HFF-Myc (cell line): Measurements from ENCODE around the gene IL5RA.

Experiments
- DNase-seq: peaks from one replicate; pipeline ENCODE4 v3.0.0-alpha.2; 2011; ENCODE audit warnings: low read depth; ENCODE audit errors: extremely low read depth
- H3K4me3 ChIP-seq: replicated peaks from 2 replicates; pipeline ENCODE4 v1.5.1; 2011; ENCODE audit warnings: low read depth, mild to moderate bottlenecking, control low read depth, low read length
- TF ChIP-seq, protein P1 (sequence below): IDR thresholded peaks from 2 replicates; pipeline ENCODE4 v1.5.1; 2012; ENCODE audit warnings: mild to moderate bottlenecking, low read depth, low read length, control low read depth; ENCODE audit errors: missing control alignments

IL5RA gene

DNA sequence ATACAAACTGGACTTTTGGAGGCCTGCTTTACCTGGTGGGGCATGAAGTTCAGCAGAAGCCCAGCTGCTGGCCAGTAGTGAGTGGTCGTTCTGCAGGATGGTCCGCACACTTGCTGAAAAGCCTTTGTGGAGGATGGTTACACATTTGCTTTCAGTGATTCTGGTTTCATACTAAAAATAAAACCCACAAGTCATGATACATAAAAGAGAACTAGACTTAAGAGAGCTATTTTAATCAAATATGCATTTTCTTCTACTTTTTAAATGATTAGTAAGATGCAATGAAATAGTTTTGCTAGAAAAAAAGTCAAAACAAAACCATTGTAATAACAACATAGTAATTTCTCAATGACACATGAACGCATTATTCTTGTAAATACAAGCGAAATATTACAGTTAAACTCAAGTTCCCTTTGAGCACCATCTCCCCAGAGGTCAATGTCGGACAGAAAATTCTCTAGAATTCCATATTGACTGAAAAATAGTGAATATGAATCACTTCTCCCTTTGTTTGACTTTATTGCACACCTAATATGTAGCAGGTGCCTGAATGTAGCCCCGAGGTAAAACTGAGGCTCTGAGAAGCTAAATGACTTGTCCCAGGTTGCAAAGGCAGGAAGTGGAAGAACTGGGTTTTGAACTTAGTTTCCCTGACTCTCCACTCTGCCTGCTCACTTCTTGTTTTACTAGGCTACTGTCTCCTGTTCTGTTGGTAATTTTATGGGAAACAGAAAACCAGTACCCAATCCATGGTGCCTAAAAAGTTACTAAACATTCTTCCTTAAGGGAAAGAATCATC lies 8.3 kb downstream of the IL5RA start:
- DNase-seq, result no peak
- H3K4me3 ChIP-seq, result no peak overlapping the region
- TF ChIP-seq, protein P1, sequence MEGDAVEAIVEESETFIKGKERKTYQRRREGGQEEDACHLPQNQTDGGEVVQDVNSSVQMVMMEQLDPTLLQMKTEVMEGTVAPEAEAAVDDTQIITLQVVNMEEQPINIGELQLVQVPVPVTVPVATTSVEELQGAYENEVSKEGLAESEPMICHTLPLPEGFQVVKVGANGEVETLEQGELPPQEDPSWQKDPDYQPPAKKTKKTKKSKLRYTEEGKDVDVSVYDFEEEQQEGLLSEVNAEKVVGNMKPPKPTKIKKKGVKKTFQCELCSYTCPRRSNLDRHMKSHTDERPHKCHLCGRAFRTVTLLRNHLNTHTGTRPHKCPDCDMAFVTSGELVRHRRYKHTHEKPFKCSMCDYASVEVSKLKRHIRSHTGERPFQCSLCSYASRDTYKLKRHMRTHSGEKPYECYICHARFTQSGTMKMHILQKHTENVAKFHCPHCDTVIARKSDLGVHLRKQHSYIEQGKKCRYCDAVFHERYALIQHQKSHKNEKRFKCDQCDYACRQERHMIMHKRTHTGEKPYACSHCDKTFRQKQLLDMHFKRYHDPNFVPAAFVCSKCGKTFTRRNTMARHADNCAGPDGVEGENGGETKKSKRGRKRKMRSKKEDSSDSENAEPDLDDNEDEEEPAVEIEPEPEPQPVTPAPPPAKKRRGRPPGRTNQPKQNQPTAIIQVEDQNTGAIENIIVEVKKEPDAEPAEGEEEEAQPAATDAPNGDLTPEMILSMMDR, result no peak

DNA sequence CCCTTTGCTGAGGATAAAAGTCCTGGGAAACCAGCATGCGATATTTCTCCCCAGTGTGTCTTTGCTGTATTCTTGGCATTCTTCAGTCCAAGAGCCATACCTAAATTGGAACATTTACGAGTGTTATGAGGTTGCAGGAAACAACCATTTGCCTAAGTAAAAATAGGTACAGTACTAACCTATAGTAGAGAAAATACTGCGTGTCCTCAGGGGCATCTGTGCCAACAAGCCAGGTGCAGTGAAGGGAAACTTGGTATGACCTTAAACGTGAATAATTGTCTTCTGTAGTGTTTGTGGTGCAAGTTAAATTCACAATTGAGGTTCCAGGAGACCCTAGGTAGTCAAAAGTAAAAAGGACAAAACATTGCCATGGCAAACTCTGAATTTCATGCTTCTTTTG lies 12.2 kb downstream of the IL5RA start:
- TF ChIP-seq, protein P1, result no peak
- DNase-seq, result no peak
- no peak overlapping the region for H3K4me3 ChIP-seq

DNA sequence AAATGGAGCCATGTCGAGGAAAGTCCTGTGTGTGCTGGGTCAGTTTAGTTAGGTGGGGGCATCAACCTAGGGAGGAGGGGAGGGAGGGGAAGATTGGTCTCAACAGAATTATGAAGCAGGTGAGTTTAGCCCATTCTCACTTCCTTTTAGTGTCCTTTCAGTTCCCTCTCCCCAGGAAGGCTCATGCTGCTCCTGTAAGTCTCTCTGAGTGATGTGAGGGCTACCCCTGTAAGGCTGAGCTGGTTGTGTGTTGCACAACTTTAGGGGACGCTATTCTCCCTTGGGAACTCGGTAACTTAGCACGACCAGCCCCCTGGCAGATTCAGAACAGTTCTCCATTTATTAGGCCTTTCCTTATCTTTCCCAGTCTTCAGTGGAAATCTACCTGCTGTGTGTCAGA lies 21.2 kb downstream of the IL5RA start:
- H3K4me3 ChIP-seq, result no peak overlapping the region
- no peak for DNase-seq

DNA sequence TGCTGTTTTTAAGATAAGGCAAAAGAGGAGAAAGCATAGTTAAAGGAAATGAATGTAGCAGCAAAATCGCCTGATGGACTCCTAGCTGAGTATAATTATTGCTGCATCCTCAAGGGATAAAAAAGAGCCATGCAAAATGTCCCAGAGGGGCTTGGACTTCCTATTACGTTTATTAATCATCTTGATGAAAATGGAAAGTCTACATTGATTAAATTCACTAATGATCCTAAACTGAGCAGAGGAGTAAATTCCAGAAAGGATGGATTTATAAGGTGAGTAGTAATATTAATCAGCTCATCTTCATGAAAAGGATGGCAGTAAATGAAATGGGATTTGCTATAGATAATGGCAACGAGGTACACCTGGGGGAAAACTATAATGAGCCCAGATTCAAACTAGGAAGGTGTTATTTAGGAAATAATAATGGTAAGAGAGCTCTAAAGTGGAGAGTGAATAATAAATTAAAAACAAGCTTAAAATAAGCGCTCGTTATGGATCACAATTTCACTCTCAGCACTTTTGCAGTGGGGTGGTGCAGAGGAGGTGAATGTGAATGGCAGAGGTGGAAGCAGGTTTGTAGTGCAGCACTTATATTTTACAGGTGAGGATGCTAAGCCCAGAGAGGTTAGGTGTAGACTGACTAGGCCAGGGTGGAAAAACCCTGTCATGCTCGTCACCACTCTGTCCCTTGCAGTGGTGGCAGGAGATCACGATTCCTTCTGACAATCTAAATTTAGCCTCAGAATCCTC lies 22.3 kb downstream of the IL5RA start:
- TF ChIP-seq, protein P1, result no peak
- H3K4me3 ChIP-seq, result no peak overlapping the region
- DNase-seq, result no peak

More for the DNA sequence above, 21.2 kb downstream of the IL5RA start:
- TF ChIP-seq, protein P1, result no peak

DNA sequence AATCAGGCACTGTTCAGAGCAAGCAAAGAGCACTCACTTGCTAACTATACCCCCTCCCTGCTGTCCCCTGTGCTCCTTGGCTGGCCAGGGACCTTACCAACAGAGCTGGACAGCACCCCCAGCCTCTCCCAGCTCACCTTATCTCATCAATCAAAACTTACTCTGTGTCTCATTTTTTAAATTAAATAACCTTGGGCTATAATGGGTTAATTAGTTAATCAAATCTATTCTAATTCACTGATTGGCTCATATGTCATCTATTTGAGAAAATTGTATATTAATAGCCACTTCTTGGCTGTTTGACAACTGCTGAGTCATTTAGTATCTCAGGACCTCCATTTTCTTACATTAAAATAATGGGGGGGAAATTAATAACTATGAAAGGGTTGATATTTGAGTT lies 22.9 kb downstream of the IL5RA start:
- no peak for DNase-seq
- H3K4me3 ChIP-seq, result no peak overlapping the region
- TF ChIP-seq, protein P1, result no peak

DNA sequence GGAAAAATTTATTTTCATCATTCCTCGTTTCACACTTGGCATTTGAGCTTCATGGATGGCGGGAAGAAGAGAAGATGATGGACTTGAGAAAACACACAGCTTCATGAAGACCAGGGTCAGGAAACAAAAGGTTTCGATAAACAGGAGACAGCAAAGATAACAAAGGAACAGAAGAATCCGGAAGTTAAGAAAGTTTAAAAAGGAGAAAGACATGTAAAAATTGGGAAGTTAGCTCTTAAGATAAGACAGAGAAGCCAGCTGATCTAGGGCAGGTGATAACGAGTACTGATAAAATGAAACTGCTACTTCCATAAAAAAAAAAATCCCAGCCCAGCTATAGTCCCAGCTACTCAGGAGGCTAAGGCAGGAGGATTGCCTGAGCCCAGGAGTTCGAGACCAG lies 23.9 kb downstream of the IL5RA start:
- TF ChIP-seq, protein P1, result no peak
- H3K4me3 ChIP-seq, result no peak overlapping the region
- DNase-seq, result no peak

DNA sequence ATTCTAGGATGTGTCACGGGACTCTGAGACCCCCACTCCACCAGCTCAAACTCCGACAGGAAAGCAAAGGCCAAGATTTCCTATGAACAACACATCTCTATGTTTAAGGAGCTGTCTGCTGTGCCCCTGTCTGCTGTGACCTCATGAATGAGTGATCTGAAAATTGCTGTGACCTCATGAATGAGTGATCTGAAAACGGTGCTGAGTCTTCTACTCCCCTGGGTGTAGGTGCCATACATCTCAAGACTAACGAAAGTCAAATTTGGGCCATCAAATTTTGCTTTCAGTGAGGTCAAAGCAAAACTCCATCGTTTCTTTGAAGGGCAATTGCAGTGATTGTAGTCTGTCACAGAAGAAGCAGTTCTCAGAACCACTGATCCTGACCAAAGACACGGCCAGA lies 24.4 kb downstream of the IL5RA start:
- TF ChIP-seq, protein P1, result no peak
- no peak overlapping the region for H3K4me3 ChIP-seq
- no peak for DNase-seq
